CD4-positive, alpha-beta T cell treated with Interleukin-17A for 4 hours (primary cell): Measurements from ENCODE around the gene DYNLT4.
"Not testable (repeated sequence)": the region's sequence is repeated elsewhere in the genome, so short reads cannot be mapped to it uniquely, and the experiment has no call there.

ENCODE experiments used
- DNase-seq: peaks from one replicate; pipeline ENCODE4 v3.0.0-alpha.2; 2020; ENCODE audit warnings: mixed read lengths

DYNLT4 gene

GRCh38 chr1:44786841-44787426 lies 20.2 kb downstream of the DYNLT4 start:
- no peak for DNase-seq

DNA sequence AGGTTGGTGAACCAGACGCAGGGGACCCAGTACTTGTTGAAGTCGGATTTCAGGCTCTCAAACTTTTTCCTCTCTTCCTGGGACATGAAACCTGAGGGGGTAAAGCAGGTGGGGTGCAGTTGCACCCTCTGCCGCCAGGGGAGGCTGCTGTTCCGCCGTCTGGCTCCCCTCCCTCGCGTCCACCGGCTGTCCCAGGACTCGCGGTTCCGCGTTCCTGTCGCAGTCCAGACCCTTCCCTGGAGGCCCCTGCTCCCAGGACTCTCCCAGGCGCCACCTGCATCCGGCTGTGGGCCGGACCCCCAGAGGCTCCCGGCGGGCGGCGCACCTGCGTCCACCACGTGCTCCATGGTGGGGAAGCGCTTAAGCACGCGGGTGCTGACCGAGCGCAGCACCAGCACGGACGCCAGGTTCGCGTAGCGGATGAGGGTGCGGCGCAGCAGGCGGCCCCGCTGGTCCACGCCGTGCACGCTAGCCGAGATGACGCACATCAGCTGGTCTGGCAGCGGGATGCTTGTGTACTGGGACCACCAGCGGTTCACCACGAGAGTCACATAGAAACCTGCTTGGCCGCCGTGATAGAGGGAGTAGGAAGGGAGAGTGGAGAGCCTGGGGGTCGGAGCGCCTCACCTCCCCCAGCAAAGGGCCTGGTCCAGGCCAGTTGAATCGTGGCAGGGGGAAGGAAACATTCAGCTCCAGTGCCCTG lies 20.9 kb downstream of the DYNLT4 start:
- DNase-seq: peak; percentile 87

GRCh38 chr1:44785501-44786137 lies 21.5 kb downstream of the DYNLT4 start:
- DNase-seq: no peak

- no peak for DNase-seq
Observed at GRCh38 chr1:44785029-44785380, 22.1 kb downstream of the DYNLT4 start.

GRCh38 chr1:44784094-44785028 lies 22.8 kb downstream of the DYNLT4 start:
- peak; percentile 51 for DNase-seq

GRCh38 chr1:44783697-44784093 lies 23.5 kb downstream of the DYNLT4 start:
- no peak for DNase-seq

- no peak for DNase-seq
Observed at GRCh38 chr1:44780583-44781121, 26.5 kb downstream of the DYNLT4 start.

GRCh38 chr1:44778705-44779576 lies 28.2 kb downstream of the DYNLT4 start:
- no peak for DNase-seq

DNA sequence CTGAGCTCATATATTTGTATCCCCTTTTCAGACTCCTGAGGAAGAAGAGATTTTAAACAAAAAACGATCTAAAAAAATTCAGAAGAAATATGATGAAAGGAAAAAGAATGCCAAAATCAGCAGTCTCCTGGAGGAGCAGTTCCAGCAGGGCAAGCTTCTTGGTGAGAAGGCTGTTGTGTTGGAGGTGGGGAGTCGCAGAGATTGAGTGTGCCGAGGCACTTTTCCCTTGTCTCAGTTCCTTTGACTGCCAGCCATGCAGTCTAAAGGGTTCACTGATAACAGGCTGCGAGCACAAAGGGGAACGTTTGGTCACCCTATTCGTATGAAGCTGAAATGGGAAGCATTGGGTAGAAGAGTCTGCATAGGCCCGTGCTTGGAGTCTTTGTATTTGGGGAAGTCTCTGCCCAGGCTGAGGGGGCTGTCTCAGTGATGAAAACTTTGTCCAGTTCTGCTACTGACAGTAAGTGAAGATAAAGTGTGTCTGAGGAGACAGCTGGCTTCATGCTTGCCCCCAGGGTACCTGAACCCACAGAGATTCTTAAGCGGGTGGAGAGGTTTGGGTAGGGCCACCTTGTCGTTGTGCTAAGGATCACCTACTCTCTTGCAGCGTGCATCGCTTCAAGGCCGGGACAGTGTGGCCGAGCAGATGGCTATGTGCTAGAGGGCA lies 29.0 kb downstream of the DYNLT4 start:
- DNase-seq: no peak

GRCh38 chr1:44777547-44777946 lies 29.6 kb downstream of the DYNLT4 start:
- DNase-seq: no peak

- no peak for DNase-seq
Observed at GRCh38 chr1:44776730-44777068, 30.5 kb downstream of the DYNLT4 start.

DNA sequence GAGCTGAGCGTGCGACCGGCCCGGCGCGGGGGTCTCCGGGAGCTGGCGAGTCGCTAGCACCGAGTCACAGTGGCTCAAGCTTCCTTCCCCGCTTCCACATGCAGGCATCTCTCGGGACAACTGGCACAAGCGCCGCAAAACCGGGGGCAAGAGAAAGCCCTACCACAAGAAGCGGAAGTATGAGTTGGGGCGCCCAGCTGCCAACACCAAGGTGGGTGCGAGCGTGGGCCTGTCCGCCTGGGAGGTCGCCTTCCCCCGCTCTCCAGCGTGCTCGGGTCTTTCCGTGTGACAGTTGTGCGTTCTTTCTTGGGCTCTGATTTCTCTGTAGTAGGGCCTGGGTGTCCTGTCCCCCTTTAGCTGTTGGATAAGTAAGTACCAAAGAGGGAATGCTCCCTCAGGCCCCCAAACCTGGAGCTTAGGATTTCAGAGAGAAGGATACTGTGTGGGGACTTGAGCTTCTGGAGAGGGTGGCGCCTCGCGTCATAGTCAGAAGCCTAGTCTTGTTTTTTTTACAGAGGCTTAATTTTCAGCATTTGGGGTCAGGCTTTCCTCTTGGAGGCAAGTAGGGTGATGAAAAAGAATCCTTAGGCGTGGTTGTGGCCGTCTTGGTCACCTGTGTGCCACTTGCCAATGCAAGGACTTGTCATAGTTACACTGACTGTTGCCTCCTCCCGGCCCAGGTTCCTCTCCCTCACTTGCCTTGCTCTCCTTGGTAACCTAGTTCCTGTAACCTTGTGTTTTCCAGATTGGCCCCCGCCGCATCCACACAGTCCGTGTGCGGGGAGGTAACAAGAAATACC lies 31.0 kb downstream of the DYNLT4 start:
- peak; percentile 20 for DNase-seq

GRCh38 chr1:44775078-44775929 lies 31.8 kb downstream of the DYNLT4 start, which contains the start of gene RPS8:
Gene RPS8 (plus strand): TSS chr1:44775540. CDS start chr1:44775597, 57 bp downstream.
- peak; percentile 92 for DNase-seq

DNA sequence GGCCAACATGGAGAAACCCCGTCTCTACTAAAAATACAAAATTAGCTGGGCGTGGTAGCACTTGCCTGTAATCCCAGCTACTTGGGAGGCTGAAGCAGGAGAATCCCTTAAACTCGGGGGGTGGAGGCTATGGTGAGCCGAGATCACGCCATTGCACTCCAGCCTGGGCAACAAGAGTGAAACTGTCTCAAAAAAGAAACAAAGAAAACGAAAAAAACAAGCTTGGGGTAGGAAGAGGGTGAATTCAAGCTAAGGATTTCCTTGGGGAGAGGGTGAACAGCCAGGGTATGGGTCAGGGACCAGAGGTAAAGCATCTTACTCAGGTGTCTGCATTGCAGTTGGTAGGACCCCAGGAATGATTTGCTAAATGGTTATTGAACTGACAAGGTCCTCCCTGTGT lies 40.7 kb downstream of the DYNLT4 start:
- not testable (repeated sequence) for DNase-seq

- no peak for DNase-seq
Observed at GRCh38 chr1:44760876-44761275, 46.3 kb downstream of the DYNLT4 start.

- DNase-seq: no peak
Observed at GRCh38 chr1:44759077-44759476, 48.1 kb downstream of the DYNLT4 start.

GRCh38 chr1:44757420-44757819 lies 49.7 kb downstream of the DYNLT4 start:
- no peak for DNase-seq
